K562 (cell line): ENCODE data around the gene PFKFB2. TPM values are rescaled to one million over a fixed set of nuclear protein-coding genes. Genes with fewer than 3 reads are reported as not detected.

Experiments
- CBX5 ChIP-seq: IDR thresholded peaks from 2 replicates; pipeline ENCODE4 v1.6.1; 2014; ENCODE audit warnings: low read depth, borderline replicate concordance
- CBX8 ChIP-seq: fragments of 200-600 bp; sonication (generic); IDR thresholded peaks from 2 replicates; pipeline ENCODE4 v1.6.1; 2012; ENCODE audit warnings: borderline replicate concordance, mixed run types, low read depth, mild to moderate bottlenecking, moderate library complexity, mixed read lengths, low read length, control low read depth, inconsistent platforms; ENCODE audit not compliant: poor library complexity, severe bottlenecking; ENCODE audit errors: extremely low read depth
- CCAR2 ChIP-seq: fragments of 200-400 bp; formaldehyde crosslinking; IDR thresholded peaks from 2 replicates; pipeline ENCODE4 v1.6.1; 2017; ENCODE audit warnings: mild to moderate bottlenecking, low read depth, low read length
- CREB1 ChIP-seq, 2 experiments: sonication (generic) in 1 of 2; formaldehyde crosslinking in 1 of 2; IDR thresholded peaks; 2 replicates each; pipeline versions ENCODE4 v1.6.1 to v1.8.0; 2012 to 2022; ENCODE audit warnings: inconsistent platforms in 1 of 2, mild to moderate bottlenecking in 1 of 2, missing genetic modification reagents in 1 of 2, moderate library complexity in 1 of 2
- FOXA1 ChIP-seq: fragments of 450-650 bp; IDR thresholded peaks from 2 replicates; pipeline ENCODE4 v1.6.1; 2016; ENCODE audit warnings: mild to moderate bottlenecking, borderline replicate concordance
- HNRNPL ChIP-seq: fragments of 200-400 bp; formaldehyde crosslinking; IDR thresholded peaks from 2 replicates; pipeline ENCODE4 v1.6.1; 2017; ENCODE audit warnings: low read depth, mild to moderate bottlenecking, low read length
- KLF13 ChIP-seq: fragments of 450-650 bp; IDR thresholded peaks from 2 replicates; pipeline ENCODE4 v1.6.1; 2016; ENCODE audit warnings: missing genetic modification characterization, low read depth, mild to moderate bottlenecking, missing compliant biosample characterization, moderate library complexity, borderline replicate concordance
- NFYB ChIP-seq: IDR thresholded peaks from 2 replicates; pipeline ENCODE4 v1.6.1; 2011; ENCODE audit warnings: mild to moderate bottlenecking, moderate library complexity; ENCODE audit not compliant: insufficient read length; ENCODE audit errors: extremely low read depth
- NR2C1 ChIP-seq, 2 experiments: fragments of 450-650 bp; IDR thresholded peaks; 2 replicates each; pipeline ENCODE4 v1.6.1; 2017; ENCODE audit warnings: mild to moderate bottlenecking in 2 of 2, antibody characterized with exemption in 1 of 2, inconsistent platforms in 1 of 2, missing compliant biosample characterization in 1 of 2, missing genetic modification characterization in 1 of 2
- POLR2AphosphoS5 ChIP-seq: IDR thresholded peaks from 2 replicates; pipeline ENCODE4 v1.6.1; 2011; ENCODE audit warnings: mild to moderate bottlenecking, low read depth, low read length, moderate library complexity; ENCODE audit not compliant: control insufficient read depth, insufficient read depth
- RB1 ChIP-seq: fragments of 450-650 bp; IDR thresholded peaks from 2 replicates; pipeline ENCODE4 v1.6.1; 2017; ENCODE audit warnings: low read depth, mild to moderate bottlenecking
- STAG1 ChIP-seq: sonication (generic); formaldehyde crosslinking; IDR thresholded peaks from 2 replicates; pipeline ENCODE4 v1.5.0; 2020; ENCODE audit warnings: missing genetic modification reagents, borderline replicate concordance
- TSC22D4 ChIP-seq: fragments of 450-650 bp; IDR thresholded peaks from 2 replicates; pipeline ENCODE4 v1.6.1; 2016; ENCODE audit warnings: missing genetic modification characterization, missing biosample characterization, control low read depth
- XRCC5 ChIP-seq: fragments of 200-400 bp; formaldehyde crosslinking; IDR thresholded peaks from 2 replicates; pipeline ENCODE4 v1.6.1; 2017; ENCODE audit warnings: low read depth, mild to moderate bottlenecking, low read length
- ZC3H4 ChIP-seq: sonication (generic); formaldehyde crosslinking; IDR thresholded peaks from 2 replicates; pipeline ENCODE4 v1.9.0; 2021; ENCODE audit warnings: missing genetic modification reagents, borderline replicate concordance
- ZNF232 ChIP-seq: sonication (generic); formaldehyde crosslinking; IDR thresholded peaks from 2 replicates; pipeline ENCODE4 v1.8.0; 2022; ENCODE audit warnings: mild to moderate bottlenecking, missing genetic modification reagents
- polyA plus RNA-seq, 8 experiments: library from polyadenylated mRNA; depleted of rRNA in 4 of 8; stranded (reverse) in 5 of 8; unstranded in 3 of 8; fragments of >200 nt; fragmentation: Nextera tagmentation in 2 of 8; fragmentation: Illumina TruSeq in 1 of 8; extraction: Ambion mirVana in 2 of 8; extraction: Trizol in 1 of 8; gene quantifications; 2 replicates each; pipeline versions ENCODE4 v1.2.1 to v1.2.3, GENCODE V29; 2011 to 2014; ENCODE audit warnings: inconsistent platforms in 1 of 8, missing spikeins in 1 of 8
- total RNA-seq, 7 experiments: library from RNA; depleted of rRNA in 6 of 7; stranded (reverse); fragments of >200 nt in 6 of 7; fragmentation: Illumina TruSeq in 2 of 7; extraction: Trizol in 2 of 7; gene quantifications; 2 replicates each; pipeline versions ENCODE4 v1.2.1 to v1.2.3, GENCODE V29; 2011 to 2021; ENCODE audit warnings: low replicate concordance in 1 of 7
- TF ChIP-seq, protein P1 (sequence below): fragments of 250-450 bp; sonication (Bioruptor Pico); IDR thresholded peaks from 2 replicates; pipeline ENCODE4 v1.5.0; 2020; ENCODE audit warnings: mild to moderate bottlenecking, borderline replicate concordance

The PFKFB2 gene
- total and polyA plus RNA-seq, 9 of the 15 experiments (the other 6 are each of a cell fraction or from before 2014, with no cell fraction given) = 6.9 to 26.0 (median 16.4) TPM

DNA sequence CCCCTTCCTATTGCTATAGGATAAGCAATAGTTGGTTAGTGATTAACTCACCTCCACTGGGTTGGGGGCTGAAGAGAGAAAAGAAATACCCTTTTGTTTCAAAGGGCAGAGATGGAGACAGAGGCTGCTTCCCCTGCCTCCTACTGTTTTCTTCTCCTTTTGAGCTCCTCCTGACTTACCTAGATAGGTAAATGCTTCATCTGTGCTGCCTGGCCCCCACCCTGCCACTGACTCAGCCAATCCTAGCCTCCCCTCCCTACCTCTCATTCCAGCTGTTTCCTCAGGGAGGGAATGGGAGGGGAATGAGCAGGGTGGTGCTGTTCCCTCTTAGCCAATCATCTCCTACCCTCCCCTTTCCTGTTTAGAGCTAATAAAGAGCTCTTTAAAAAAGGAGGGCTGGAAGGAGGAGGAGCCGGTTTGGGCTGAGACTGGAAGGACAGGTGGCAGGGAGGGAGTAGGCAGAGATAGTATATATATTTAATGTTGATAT lies 20.5 kb upstream of the PFKFB2 start, which contains the start of gene C1orf116 (continued):
- TF ChIP-seq CBX5 (no peak), RB1 (no peak), ZNF232 (CRISPR knock-in tag) (no peak), XRCC5 (no peak), KLF13 (no peak), CBX8 (no peak), HNRNPL (no peak), POLR2AphosphoS5 (no peak), CCAR2 (no peak), NR2C1 (IDR thresholded peaks at IDR 0.05) (no peak), NR2C1 (tag; IDR thresholded peaks at IDR 0.05) (no peak), STAG1 (CRISPR knock-in tag) (no peak), TSC22D4 (tag) (no peak), FOXA1 (no peak), CREB1 (IDR thresholded peaks at IDR 0.05) (no peak), CREB1 (CRISPR knock-in tag; IDR thresholded peaks at IDR 0.05) (no peak), ZC3H4 (CRISPR knock-in tag) (no peak), NFYB (peak; percentile 55)
- TF ChIP-seq, protein P1, sequence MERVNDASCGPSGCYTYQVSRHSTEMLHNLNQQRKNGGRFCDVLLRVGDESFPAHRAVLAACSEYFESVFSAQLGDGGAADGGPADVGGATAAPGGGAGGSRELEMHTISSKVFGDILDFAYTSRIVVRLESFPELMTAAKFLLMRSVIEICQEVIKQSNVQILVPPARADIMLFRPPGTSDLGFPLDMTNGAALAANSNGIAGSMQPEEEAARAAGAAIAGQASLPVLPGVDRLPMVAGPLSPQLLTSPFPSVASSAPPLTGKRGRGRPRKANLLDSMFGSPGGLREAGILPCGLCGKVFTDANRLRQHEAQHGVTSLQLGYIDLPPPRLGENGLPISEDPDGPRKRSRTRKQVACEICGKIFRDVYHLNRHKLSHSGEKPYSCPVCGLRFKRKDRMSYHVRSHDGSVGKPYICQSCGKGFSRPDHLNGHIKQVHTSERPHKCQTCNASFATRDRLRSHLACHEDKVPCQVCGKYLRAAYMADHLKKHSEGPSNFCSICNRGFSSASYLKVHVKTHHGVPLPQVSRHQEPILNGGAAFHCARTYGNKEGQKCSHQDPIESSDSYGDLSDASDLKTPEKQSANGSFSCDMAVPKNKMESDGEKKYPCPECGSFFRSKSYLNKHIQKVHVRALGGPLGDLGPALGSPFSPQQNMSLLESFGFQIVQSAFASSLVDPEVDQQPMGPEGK (CRISPR knock-in tag) = no peak
